WTC11 (cell line): ENCODE results near the gene FABP7. TPM values are rescaled to one million over a fixed set of nuclear protein-coding genes. Genes with fewer than 3 reads are reported as not detected.

Experiments
- ATAC-seq: fragments of 200-7000 bp; cut with Tn5 transposase; 2 replicates; pipeline ENCODE4 v1.10.0; 2021; ENCODE audit warnings: mild to moderate bottlenecking, moderate library complexity
- CTCF ChIA-PET: fragments of 300-600 bp; sonication (Branson Sonifier 250); formaldehyde crosslinking; loops from one replicate; lab custom pipeline; 2021; ENCODE audit warnings: antibody characterized with exemption; lab: Charles Lee
- POLR2A ChIA-PET: fragments of 350-600 bp; sonication (Branson Sonifier 250); formaldehyde crosslinking; loops from one replicate; lab custom pipeline; 2021; ENCODE audit warnings: antibody characterized with exemption; lab: Charles Lee
- DNase-seq: peaks from one replicate; pipeline ENCODE4 v3.0.0; 2021; ENCODE audit warnings: low spot score
- H3K27ac Mint-ChIP-seq: 2 replicates; pipeline ENCODE4 v1.8.0; 2021; ENCODE audit warnings: mixed read lengths
- H3K27me3 Mint-ChIP-seq: 2 replicates; pipeline ENCODE4 v1.8.0; 2021; ENCODE audit warnings: low read depth, mild to moderate bottlenecking, moderate library complexity, mixed read lengths
- H3K36me3 Mint-ChIP-seq: 2 replicates; pipeline ENCODE4 v1.8.0; 2021; ENCODE audit warnings: mixed read lengths
- H3K4me1 Mint-ChIP-seq: 2 replicates; pipeline ENCODE4 v1.8.0; 2022; ENCODE audit warnings: mixed read lengths
- H3K4me3 Mint-ChIP-seq: 2 replicates; pipeline ENCODE4 v1.8.0; 2021; ENCODE audit warnings: mild to moderate bottlenecking, moderate library complexity, mixed read lengths
- H3K9me3 Mint-ChIP-seq: 2 replicates; pipeline ENCODE4 v1.8.0; 2021; ENCODE audit warnings: mixed read lengths
- ATF1 ChIP-seq: sonication (generic); formaldehyde crosslinking; IDR thresholded peaks from 2 replicates; pipeline ENCODE4 v1.8.1; 2023; ENCODE audit warnings: mild to moderate bottlenecking, moderate library complexity, missing genetic modification reagents
- ATF6 ChIP-seq: sonication (generic); formaldehyde crosslinking; IDR thresholded peaks from 2 replicates; pipeline ENCODE4 v1.8.1; 2023; ENCODE audit warnings: mild to moderate bottlenecking, missing genetic modification reagents
- CDX4 ChIP-seq: fragments of 250-450 bp; sonication (Bioruptor Pico); IDR thresholded peaks from 2 replicates; pipeline ENCODE4 v1.9.0; 2021; ENCODE audit warnings: moderate library complexity, mild to moderate bottlenecking, inconsistent platforms, borderline replicate concordance
- EMX1 ChIP-seq: fragments of 250-450 bp; sonication (Bioruptor Pico); IDR thresholded peaks from 2 replicates; pipeline ENCODE4 v1.8.0; 2021; ENCODE audit warnings: mild to moderate bottlenecking
- ERG ChIP-seq: fragments of 250-450 bp; sonication (Bioruptor Pico); IDR thresholded peaks from 2 replicates; pipeline ENCODE4 v1.8.0; 2021; ENCODE audit warnings: mild to moderate bottlenecking
- GTF2I ChIP-seq: fragments of 250-450 bp; sonication (Bioruptor Pico); conservative IDR thresholded peaks from 2 replicates; pipeline ENCODE4 v1.4.0; 2021; ENCODE audit warnings: mild to moderate bottlenecking
- HMGA2 ChIP-seq: fragments of 250-450 bp; sonication (Bioruptor Pico); IDR thresholded peaks from 2 replicates; pipeline ENCODE4 v1.4.0; 2021; ENCODE audit warnings: mild to moderate bottlenecking, moderate library complexity
- IRF1 ChIP-seq: sonication (generic); formaldehyde crosslinking; IDR thresholded peaks from 2 replicates; pipeline ENCODE4 v1.8.0; 2023; ENCODE audit warnings: missing genetic modification reagents
- KAT7 ChIP-seq: sonication (generic); formaldehyde crosslinking; IDR thresholded peaks from 2 replicates; pipeline ENCODE4 v1.8.1; 2023; ENCODE audit warnings: missing genetic modification reagents, mild to moderate bottlenecking, borderline replicate concordance
- MLX ChIP-seq: sonication (generic); formaldehyde crosslinking; IDR thresholded peaks from 2 replicates; pipeline ENCODE4 v1.8.1; 2023; ENCODE audit warnings: mild to moderate bottlenecking, missing genetic modification reagents, moderate library complexity
- MYBL2 ChIP-seq: sonication (generic); formaldehyde crosslinking; IDR thresholded peaks from 2 replicates; pipeline ENCODE4 v1.8.1; 2023; ENCODE audit warnings: mild to moderate bottlenecking, moderate library complexity, missing genetic modification reagents
- PREB ChIP-seq: sonication (generic); formaldehyde crosslinking; IDR thresholded peaks from 2 replicates; pipeline ENCODE4 v1.8.1; 2022; ENCODE audit warnings: mild to moderate bottlenecking, missing genetic modification reagents, moderate library complexity, borderline replicate concordance
- RORB ChIP-seq: fragments of 250-450 bp; sonication (Bioruptor Pico); IDR thresholded peaks from 2 replicates; pipeline ENCODE4 v1.9.0; 2021; ENCODE audit warnings: mild to moderate bottlenecking
- ZBTB43 ChIP-seq: sonication (generic); formaldehyde crosslinking; IDR thresholded peaks from 2 replicates; pipeline ENCODE4 v1.8.1; 2023; ENCODE audit warnings: mild to moderate bottlenecking, missing genetic modification reagents
- ZNF121 ChIP-seq: sonication (generic); formaldehyde crosslinking; IDR thresholded peaks from 2 replicates; pipeline ENCODE4 v1.8.0; 2023; ENCODE audit warnings: missing genetic modification reagents
- ZNF263 ChIP-seq: sonication (generic); formaldehyde crosslinking; IDR thresholded peaks from 2 replicates; pipeline ENCODE4 v1.8.1; 2022; ENCODE audit warnings: low read depth, mild to moderate bottlenecking, moderate library complexity, missing genetic modification reagents
- ZNF423 ChIP-seq: fragments of 250-450 bp; sonication (Bioruptor Pico); IDR thresholded peaks from 2 replicates; pipeline ENCODE4 v2.1.2; 2022; ENCODE audit warnings: mild to moderate bottlenecking, moderate library complexity
- ZNF671 ChIP-seq: fragments of 250-450 bp; sonication (Bioruptor Pico); IDR thresholded peaks from 2 replicates; pipeline ENCODE4 v1.8.0; 2021; ENCODE audit warnings: mild to moderate bottlenecking
- ZSCAN18 ChIP-seq: fragments of 250-450 bp; sonication (Bioruptor Pico); IDR thresholded peaks from 2 replicates; pipeline ENCODE4 v2.1.2; 2022; ENCODE audit warnings: mild to moderate bottlenecking, moderate library complexity
- total RNA-seq: library from RNA; stranded (reverse); gene quantifications from 3 replicates; pipeline ENCODE4 v1.2.3, GENCODE V29; 2021

The FABP7 gene
- total RNA-seq, 1 experiment from 2014 or later = 7.2 TPM

- H3K27me3 Mint-ChIP-seq = no peaks in the 10 kb centered on the region
- no peak overlapping the region for H3K27ac Mint-ChIP-seq
- TF ChIP-seq ZNF263 (CRISPR knock-in tag) = no peak
- no peak for TF ChIP-seq ZNF423
- no peak for TF ChIP-seq PREB (CRISPR knock-in tag)
- no peak for TF ChIP-seq RORB (CRISPR knock-in tag)
- no peak for TF ChIP-seq ATF6 (CRISPR knock-in tag)
- no peak for TF ChIP-seq ERG
- no peaks in the 10 kb centered on the region for H3K9me3 Mint-ChIP-seq
- H3K4me1 Mint-ChIP-seq = peaks cover 12% of the 10 kb centered on the region
- no peak overlapping the region for H3K4me3 Mint-ChIP-seq
- CTCF ChIA-PET = no interaction called here
- ATAC-seq (no peak), DNase-seq (no peak)
- POLR2A ChIA-PET = no interaction called here
- H3K36me3 Mint-ChIP-seq = no peaks in the 10 kb centered on the region
These were observed 38.2 kb downstream of the FABP7 start for GRCh38 chr6:122817766-122818165.

- Mint-ChIP-seq H3K27me3 (no peaks in the 10 kb centered on the region), H3K36me3 (no peaks in the 10 kb centered on the region), H3K4me1 (peaks cover 12% of the 10 kb centered on the region), H3K27ac (no peak overlapping the region), H3K9me3 (no peaks in the 10 kb centered on the region), H3K4me3 (no peak overlapping the region)
- CTCF ChIA-PET = interaction anchor here (1.0 kb wide), 1 partner anchor 21 kb away, joined by 3 read pairs; no protein-coding TSS in a partner anchor
- ATAC-seq (no peak), DNase-seq (no peak)
- POLR2A ChIA-PET = no interaction called here
- TF ChIP-seq ZSCAN18 (CRISPR knock-in tag) (no peak), MLX (CRISPR knock-in tag) (no peak)
These were observed 39.4 kb downstream of the FABP7 start for GRCh38 chr6:122818866-122819265.

- H3K9me3 Mint-ChIP-seq = no peaks in the 10 kb centered on the region
- POLR2A ChIA-PET = no interaction called here
- no peaks in the 10 kb centered on the region for H3K27me3 Mint-ChIP-seq
- no peak overlapping the region for H3K27ac Mint-ChIP-seq
- H3K4me3 Mint-ChIP-seq = no peak overlapping the region
- no peak for TF ChIP-seq ZBTB43 (CRISPR knock-in tag)
- no peak for TF ChIP-seq EMX1 (CRISPR knock-in tag)
- TF ChIP-seq ZNF121 (CRISPR knock-in tag) = no peak
- no peak for TF ChIP-seq ZNF671
- no peak for TF ChIP-seq MYBL2 (CRISPR knock-in tag)
- no peak for TF ChIP-seq IRF1 (CRISPR knock-in tag)
- TF ChIP-seq CDX4 (CRISPR knock-in tag) = no peak
- TF ChIP-seq KAT7 = no peak
- no peak for TF ChIP-seq GTF2I (CRISPR knock-in tag)
- TF ChIP-seq ATF1 (CRISPR knock-in tag) = no peak
- TF ChIP-seq HMGA2 = no peak
- TF ChIP-seq, all 79 proteins: peak for 0
- Mint-ChIP-seq H3K4me1 (peaks cover 15% of the 10 kb centered on the region), H3K36me3 (no peaks in the 10 kb centered on the region)
- DNase-seq (no peak), ATAC-seq (peak; percentile 80)
- CTCF ChIA-PET = interaction anchor here (1.0 kb wide), 1 partner anchor 77 kb away, joined by 3 read pairs; no protein-coding TSS in a partner anchor
These were observed 41.6 kb downstream of the FABP7 start for GRCh38 chr6:122821095-122821494.
